ENCODE data around the gene PAN3. TPM values are rescaled to one million over a fixed set of nuclear protein-coding genes. Genes with fewer than 3 reads are reported as not detected.

The PAN3 gene
- total and polyA plus RNA-seq, 2 of the 8 experiments (the other 6 are each of a cell fraction or from before 2014, with no cell fraction given): 12.7 to 39.3 TPM

DNA sequence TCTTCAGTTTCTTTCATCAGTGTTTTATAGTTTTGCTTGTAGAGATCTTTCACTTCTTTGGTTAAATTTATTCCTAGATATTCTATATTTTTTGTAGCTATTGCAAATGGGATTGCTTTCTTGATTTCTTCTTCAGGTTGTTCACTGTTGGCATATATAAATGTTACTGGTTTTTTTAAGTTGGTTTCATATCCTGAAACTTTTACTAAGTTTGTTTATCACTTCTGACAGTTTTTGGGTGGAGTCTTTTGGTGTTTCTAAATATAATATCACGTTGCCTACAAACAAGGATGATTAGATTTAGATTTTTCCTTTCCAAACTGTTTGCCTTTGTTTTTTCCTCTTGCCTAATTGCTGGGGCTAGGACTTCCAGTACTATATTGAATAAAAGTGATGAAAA, 109.7 kb downstream of the PAN3 start:
- CTCF ChIA-PET (ENCODE audit: partially characterized antibody): interaction anchor here (0.8 kb wide), 1 partner anchor 51 kb away, joined by 3 read pairs; no protein-coding TSS in a partner anchor
- TF ChIP-seq SP1 (IDR thresholded peaks at IDR 0.05; ENCODE audit: low read depth, low read length) (no peak), ZNF274 (IDR thresholded peaks at IDR 0.05; ENCODE audit: borderline replicate concordance, extremely low read depth, low read length) (no peak), TCF12 (IDR thresholded peaks at IDR 0.05; ENCODE audit: low read depth, low read length) (no peak), TAF1 (IDR thresholded peaks at IDR 0.05; ENCODE audit: low read depth, low read length) (no peak)
- TF ChIP-seq, protein P1, sequence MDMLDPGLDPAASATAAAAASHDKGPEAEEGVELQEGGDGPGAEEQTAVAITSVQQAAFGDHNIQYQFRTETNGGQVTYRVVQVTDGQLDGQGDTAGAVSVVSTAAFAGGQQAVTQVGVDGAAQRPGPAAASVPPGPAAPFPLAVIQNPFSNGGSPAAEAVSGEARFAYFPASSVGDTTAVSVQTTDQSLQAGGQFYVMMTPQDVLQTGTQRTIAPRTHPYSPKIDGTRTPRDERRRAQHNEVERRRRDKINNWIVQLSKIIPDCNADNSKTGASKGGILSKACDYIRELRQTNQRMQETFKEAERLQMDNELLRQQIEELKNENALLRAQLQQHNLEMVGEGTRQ (IDR thresholded peaks at IDR 0.05; ENCODE audit: low read length): no peak

More for the DNA sequence above, 109.7 kb downstream of the PAN3 start:
- no peaks in the 10 kb centered on the region for H3K27me3 ChIP-seq (replicated peaks in 1 of 4; ENCODE audit: control insufficient read depth in 3 of 4, extremely low read depth in 1 of 4, insufficient read depth in 3 of 4, low read length in 3 of 4)
- POLR2A ChIA-PET (ENCODE audit: partially characterized antibody): no interaction called here
- H3K18ac ChIP-seq (ENCODE audit: extremely low read depth, low read length): no peak overlapping the region
- no peak overlapping the region for H2AK5ac ChIP-seq (ENCODE audit: low read depth, low read length)
- no peak overlapping the region for H3K23ac ChIP-seq (ENCODE audit: insufficient read length)
- H3K14ac ChIP-seq (ENCODE audit: insufficient read length): no peak overlapping the region
- no peak overlapping the region for H3K27ac ChIP-seq (ENCODE audit: low read depth, low read length)
- FAIRE-seq (no peak), DNase-seq (ENCODE audit: low read depth in 1 of 2, low spot score in 2 of 2) (no peak)
- H3K4me2 ChIP-seq (ENCODE audit: insufficient read depth in 1 of 2, low read depth in 2 of 2, low read length in 2 of 2): no peak overlapping the region
- H2BK20ac ChIP-seq (ENCODE audit: low read length): no peak overlapping the region
- 92% methylated on average over 1 of the region's 1 CpG; no CpG with 5 or more reads in 1 of the 2 experiments for WGBS, 2 experiments (ENCODE audit: extremely low coverage in 1 of 2, insufficient coverage in 1 of 2, insufficient read length in 1 of 2, insufficient replicate concordance in 2 of 2, low coverage in 1 of 2, low lambda C conversion rate in 2 of 2, missing lambda C conversion rate in 1 of 2)
- no peak overlapping the region for H4K8ac ChIP-seq (ENCODE audit: extremely low read depth, insufficient read depth, low read length)
- H3K56ac ChIP-seq (replicated peaks; ENCODE audit: insufficient read length, low read depth, low read length): no peak overlapping the region
- peaks cover 0 to 38% of the 10 kb centered on the region in 2 experiments; a peak in 2 of 4 replicates for H3K79me2 ChIP-seq (ENCODE audit: control insufficient read depth in 1 of 2, insufficient read depth in 2 of 2, low read length in 2 of 2)
- H2BK12ac ChIP-seq (ENCODE audit: low read depth, low read length): no peak overlapping the region
- no peaks in the 10 kb centered on the region for H4K20me1 ChIP-seq (replicated peaks in 1 of 2; ENCODE audit: control insufficient read depth in 1 of 2, insufficient read depth in 2 of 2, low read length in 2 of 2)
- H3K4me1 ChIP-seq (replicated peaks in 1 of 4; ENCODE audit: control insufficient read depth in 3 of 4, insufficient read depth in 4 of 4, low read length in 3 of 4): no peaks in the 10 kb centered on the region
- no peak overlapping the region for H3K9ac ChIP-seq (replicated peaks in 1 of 4; ENCODE audit: extremely low read depth in 1 of 4, low read depth in 3 of 4, low read length in 3 of 4)
- peaks cover 0 to 2% (median 0%) of the 10 kb centered on the region in 4 experiments; a peak in 3 of 8 replicates for H3K36me3 ChIP-seq (ENCODE audit: control insufficient read depth in 2 of 4, insufficient read depth in 4 of 4, low read length in 3 of 4)
- no peak overlapping the region for H2BK5ac ChIP-seq (ENCODE audit: low read depth, low read length)
- H3K23me2 ChIP-seq (ENCODE audit: low read depth, low read length): no peaks in the 10 kb centered on the region
- H4K91ac ChIP-seq (replicated peaks; ENCODE audit: insufficient read length, low read length): no peak overlapping the region
- no peak overlapping the region for H2BK15ac ChIP-seq (ENCODE audit: low read length)
- H3K4ac ChIP-seq (replicated peaks; ENCODE audit: insufficient read length, low read depth, low read length): no peak overlapping the region
- H4K5ac ChIP-seq (ENCODE audit: insufficient read length, low read depth, low read length): no peak overlapping the region
- no peak overlapping the region for H2BK120ac ChIP-seq (replicated peaks; ENCODE audit: low read depth, low read length)
- H2AFZ ChIP-seq (ENCODE audit: low read length): no peak overlapping the region
- no peaks in the 10 kb centered on the region for H3K79me1 ChIP-seq (ENCODE audit: low read depth, low read length)
- no peaks in the 10 kb centered on the region for H3K9me3 ChIP-seq (ENCODE audit: insufficient read depth in 2 of 2, low read depth in 1 of 2, low read length in 1 of 2)
- no peak overlapping the region for H3K4me3 ChIP-seq (ENCODE audit: extremely low read depth in 1 of 4, insufficient read depth in 2 of 4, low read depth in 3 of 4, low read length in 4 of 4)
